Astrocyte (in vitro differentiated cells and primary cell): ENCODE data around the gene ERVFRD-1.

ENCODE experiments used
- CTCF ChIP-seq: IDR thresholded peaks from 2 replicates; pipeline ENCODE4 v1.5.1; 2011; ENCODE audit warnings: low read depth, mild to moderate bottlenecking, inconsistent platforms, low read length, moderate library complexity; ENCODE audit not compliant: insufficient read depth
- EZH2 ChIP-seq: IDR thresholded peaks from 2 replicates; pipeline ENCODE4 v1.6.1; 2012; ENCODE audit warnings: mild to moderate bottlenecking, low read length, inconsistent platforms; ENCODE audit not compliant: insufficient read depth

- no peak for TF ChIP-seq CTCF
- no peak for TF ChIP-seq EZH2
Observed at GRCh38 chr6:11132194-11132888, 20.8 kb upstream of the ERVFRD-1 start.
